ENCODE data around the gene LAMA4.
A peak's percentile ranks its signal among the peaks of the same experiment; 100 is the strongest.

LAMA4 gene

DNA sequence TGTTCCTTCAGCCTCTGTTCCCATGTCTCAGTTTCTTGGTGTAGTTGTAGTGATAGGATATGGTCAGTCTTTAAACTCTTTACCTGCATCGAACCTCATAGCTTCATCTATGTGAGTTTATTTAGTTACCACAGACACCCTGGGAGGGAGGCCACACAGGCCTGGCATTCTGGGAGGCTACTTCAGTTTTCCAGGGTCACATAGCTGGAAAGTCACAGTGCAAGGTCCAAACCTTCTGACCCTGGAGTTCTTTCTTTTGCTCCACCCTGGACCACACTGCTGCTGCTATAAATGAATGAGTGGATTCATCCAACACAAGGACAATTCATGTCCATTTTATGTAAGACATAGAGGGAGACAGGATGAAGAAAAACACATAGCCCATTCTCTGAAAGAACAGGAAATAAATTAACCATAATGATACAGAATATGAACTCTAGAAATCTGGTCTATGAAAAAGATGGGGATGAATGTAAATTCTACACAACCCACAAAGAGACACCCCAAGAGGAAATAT, 60.8 kb downstream of the LAMA4 start:
- DNase-seq (ENCODE audit: low read depth in 1 of 2, low spot score in 1 of 2): no peak

DNA sequence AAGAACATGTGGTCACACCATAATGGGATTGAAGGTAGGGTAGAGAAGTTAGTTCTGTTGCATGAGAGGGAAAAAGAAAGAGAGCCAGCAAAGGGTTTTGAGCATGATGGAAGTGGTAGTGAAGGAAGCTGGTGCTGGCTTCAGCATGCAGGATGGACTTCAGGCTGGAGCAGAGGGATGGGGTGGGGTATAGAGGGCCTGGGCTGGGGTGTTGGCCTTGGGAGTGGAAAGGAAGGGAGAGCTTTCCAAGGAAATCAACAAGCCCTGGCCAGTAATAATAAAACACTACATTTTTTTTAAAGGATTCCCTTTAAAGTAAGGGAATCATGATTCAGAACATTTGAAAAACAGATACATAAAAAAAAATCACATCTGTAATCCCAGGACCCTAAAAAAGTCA, 61.2 kb downstream of the LAMA4 start:
- no peak for DNase-seq (ENCODE audit: low read depth in 1 of 2, low spot score in 1 of 2)

- DNase-seq (ENCODE audit: low read depth in 1 of 2, low spot score in 1 of 2): no peak
Observed at GRCh38 chr6:112191509-112192020, 62.8 kb downstream of the LAMA4 start.

DNA sequence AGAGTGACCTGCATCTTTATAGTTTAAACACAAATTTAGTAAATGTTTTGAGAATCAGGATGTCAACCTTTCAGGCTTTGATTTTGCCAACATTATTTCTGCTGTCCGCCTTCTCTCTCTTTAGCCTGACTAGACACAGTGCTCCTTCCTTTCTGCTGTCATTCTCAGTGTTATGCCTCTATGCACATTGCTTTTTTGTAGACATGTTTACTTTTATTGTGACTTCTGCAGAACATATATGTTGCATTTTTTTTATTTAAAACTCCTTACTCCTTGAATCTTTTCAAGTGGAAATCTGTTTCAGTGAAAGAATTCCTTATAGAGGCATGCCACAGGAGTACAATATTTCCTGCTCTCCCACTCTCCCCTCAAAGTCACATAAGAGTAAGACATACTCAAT, 64.2 kb downstream of the LAMA4 start:
- DNase-seq (ENCODE audit: low read depth in 1 of 2, low spot score in 1 of 2): no peak

DNA sequence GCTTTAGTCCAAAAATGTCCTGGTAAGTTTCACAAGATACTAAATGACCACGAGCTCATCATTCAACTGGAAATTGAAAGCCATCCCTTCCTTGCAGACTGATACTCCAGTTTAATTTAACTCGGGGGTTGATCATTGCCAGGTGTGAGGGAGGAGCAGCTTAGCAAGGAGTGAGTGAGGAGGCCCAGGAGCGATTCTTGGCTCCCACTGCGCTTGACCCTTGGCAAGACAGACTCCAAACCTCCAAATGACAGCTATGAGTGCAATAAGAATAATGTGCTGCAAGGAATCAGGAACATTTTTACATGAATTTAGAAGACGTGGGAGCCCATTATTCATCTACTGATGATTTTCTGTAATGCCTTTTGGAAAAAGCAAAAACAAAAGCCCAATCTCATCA, 64.9 kb downstream of the LAMA4 start:
- no peak for DNase-seq (ENCODE audit: low read depth in 1 of 2, low spot score in 1 of 2)

GRCh38 chr6:112188906-112189305, 65.5 kb downstream of the LAMA4 start:
- no peak for DNase-seq (ENCODE audit: low read depth in 1 of 2, low spot score in 1 of 2)

DNA sequence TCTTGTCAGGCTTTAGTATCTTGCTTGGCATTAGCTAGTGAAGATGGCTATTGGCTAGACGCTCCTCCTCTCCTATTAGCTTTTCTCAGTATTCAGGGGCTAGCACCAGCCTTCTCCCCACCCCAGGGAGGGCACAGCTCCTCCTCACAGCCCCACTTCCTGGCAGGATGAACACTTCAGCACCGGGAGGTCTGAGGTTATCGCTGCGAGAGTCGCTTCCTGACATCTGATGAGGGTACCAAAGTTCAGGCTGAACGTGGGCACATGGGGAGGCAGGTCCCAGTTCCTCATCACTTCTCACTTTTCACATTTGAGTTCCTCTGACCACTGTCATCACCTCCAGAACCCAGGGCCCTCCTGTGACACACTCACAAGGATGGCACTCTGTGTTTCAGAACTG, 66.6 kb downstream of the LAMA4 start:
- DNase-seq (ENCODE audit: low read depth in 1 of 2, low spot score in 1 of 2): no peak

DNA sequence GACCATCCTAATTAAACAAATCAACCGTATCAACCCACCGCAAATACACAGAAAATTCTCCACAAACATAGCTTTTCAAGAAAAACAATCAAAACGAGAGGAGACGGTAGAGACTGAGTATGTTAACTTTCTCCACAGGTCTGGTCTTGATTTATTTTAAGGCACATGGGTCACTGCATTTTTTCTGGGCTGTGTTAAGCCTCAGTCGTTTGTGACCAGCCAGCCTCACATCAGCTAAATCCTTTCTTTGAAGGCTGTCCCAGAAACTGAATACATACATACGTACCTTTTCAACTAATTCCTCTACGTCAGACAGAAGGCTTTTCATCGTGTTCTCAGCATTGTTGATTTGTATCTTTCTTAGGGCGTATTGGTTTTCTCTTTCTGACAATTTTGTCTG, 69.4 kb downstream of the LAMA4 start:
- no peak for DNase-seq (ENCODE audit: low read depth in 1 of 2, low spot score in 1 of 2)

DNA sequence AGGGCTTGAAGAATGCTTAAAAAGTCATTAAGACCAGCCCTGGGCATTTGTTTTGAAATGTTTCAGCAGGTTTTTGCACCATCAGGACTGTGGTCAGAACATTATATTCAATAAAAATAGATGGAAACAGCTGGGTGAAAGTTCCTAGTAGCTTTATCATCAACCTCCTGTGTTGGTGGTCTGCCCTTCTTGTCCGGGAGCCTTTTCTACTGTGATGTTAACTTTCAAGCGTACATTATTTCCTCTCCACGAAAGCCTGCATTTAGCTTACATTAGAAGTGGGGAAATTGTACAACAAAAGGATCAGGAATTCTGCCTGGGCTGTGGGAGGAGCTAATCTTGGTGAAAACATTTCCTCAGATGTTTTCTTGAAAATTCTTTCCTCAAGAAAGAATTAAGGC, 71.1 kb downstream of the LAMA4 start:
- DNase-seq (ENCODE audit: low read depth in 1 of 2, low spot score in 1 of 2): no peak

DNA sequence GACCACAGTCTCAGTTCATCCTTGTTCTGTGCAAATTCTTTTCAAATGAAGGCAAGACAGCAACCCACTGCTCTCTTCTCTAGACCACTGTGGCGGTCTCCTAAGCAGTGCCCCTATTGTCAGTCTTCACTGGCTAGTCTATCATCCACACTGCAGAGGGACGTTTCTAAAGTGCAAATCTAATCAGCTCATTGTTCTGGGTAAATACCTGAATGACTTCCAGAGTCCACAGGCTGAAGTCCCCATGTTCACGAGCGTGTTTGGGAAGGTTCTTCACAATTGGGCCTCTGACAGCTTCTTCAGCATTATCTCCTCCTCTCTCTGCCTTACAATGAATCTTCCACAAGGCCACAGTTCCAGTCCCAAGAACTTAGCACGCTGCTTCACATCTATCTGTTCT, 73.2 kb downstream of the LAMA4 start:
- DNase-seq (ENCODE audit: low read depth in 1 of 2, low spot score in 1 of 2): no peak

DNA sequence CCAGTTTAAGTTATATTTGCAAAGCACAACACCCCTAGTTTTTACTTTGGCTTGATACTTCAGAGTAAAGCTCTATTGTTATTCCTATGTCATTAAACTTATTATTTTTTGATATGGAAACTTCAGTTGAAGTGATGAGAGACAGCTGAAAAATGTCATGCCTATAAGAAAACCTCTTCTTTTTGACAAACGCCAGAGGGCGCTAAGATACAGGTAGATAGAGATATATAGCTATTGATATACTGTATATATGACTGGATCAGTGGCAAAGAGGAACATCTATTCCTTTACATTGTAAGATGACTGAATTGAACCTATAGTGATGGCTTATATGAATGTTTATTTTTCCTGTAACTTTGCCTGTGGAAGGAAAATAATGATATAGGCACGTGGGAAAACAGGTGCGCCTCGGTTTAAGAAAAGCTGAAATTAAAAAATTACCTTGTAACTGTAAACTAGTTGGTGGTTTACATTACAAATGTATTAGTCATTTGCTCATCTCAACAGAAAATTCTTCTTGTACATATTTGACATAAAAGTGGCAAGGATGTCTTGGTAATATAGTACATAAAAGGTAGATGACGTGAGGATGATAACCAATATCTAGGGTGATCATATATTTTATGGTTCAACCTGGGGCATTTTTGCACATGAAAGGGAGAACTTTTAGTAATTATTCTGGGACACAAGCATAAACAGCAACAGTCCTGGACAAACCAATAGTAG, 74.1 kb downstream of the LAMA4 start:
- peak in 1 of 2 donors; percentile 57 for DNase-seq (ENCODE audit: low read depth in 1 of 2, low spot score in 1 of 2)

DNA sequence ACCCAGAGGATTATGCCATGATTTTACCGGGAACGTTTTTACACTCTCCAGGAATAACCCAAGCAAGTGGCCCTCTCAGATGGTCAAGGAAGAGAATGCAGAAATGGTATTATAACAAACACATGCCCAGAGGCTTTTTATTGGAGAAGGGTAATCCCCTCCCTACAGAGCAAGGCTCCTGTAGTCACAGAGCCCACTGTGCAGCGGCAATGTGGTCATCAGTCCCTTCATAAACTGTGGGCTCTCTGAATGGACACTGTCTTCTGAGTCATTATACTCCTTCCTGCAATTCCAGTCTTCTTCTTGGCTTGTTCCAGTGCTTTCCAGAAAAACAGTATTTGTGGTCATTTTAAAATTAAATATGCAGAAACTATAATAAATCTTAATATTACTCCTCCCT, 74.7 kb downstream of the LAMA4 start:
- DNase-seq (ENCODE audit: low read depth in 1 of 2, low spot score in 1 of 2): no peak

GRCh38 chr6:112178846-112179245, 75.5 kb downstream of the LAMA4 start:
- DNase-seq (ENCODE audit: low read depth in 1 of 2, low spot score in 1 of 2): no peak

DNA sequence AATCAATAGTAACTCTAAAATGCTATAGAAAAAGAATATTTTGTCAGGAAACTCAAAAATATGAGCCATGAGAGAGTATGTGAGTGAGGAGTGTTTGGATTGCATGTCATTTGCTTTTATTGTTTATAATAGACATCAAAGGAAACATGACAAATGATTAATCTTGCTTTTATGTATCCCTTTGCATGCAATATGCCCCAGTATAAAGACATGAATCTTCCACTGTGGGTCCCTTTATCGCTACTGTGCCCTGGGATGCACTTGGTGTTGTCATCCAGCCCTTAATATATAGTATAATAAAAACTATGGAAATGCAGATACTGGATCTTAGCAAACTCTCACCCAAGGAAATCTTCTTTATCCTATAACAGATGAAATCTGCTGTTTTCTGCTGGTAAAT, 77.3 kb downstream of the LAMA4 start:
- no peak for DNase-seq (ENCODE audit: low read depth in 1 of 2, low spot score in 1 of 2)

DNA sequence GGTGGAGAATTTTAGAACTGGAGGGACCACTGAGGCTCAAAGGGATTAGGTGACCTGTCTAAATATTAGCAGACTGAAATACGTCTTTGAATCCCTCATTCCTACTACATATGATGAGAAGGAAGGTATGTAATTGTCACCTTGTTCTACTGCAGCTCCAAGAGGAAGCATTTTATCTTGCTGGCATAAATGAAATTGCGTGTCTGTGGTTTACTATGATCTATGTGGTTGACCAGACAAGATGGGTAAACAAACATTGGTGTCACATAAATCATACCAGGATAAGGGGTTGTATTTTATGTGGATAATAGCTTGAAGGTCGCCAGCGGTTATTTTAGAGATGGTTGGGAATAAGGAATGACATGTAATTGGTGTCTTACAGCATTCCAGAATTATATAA, 78.2 kb downstream of the LAMA4 start:
- DNase-seq (ENCODE audit: low read depth in 1 of 2, low spot score in 1 of 2): no peak

- DNase-seq (ENCODE audit: low read depth in 1 of 2, low spot score in 1 of 2): no peak
Observed at GRCh38 chr6:112173221-112173804, 81.1 kb downstream of the LAMA4 start.

DNA sequence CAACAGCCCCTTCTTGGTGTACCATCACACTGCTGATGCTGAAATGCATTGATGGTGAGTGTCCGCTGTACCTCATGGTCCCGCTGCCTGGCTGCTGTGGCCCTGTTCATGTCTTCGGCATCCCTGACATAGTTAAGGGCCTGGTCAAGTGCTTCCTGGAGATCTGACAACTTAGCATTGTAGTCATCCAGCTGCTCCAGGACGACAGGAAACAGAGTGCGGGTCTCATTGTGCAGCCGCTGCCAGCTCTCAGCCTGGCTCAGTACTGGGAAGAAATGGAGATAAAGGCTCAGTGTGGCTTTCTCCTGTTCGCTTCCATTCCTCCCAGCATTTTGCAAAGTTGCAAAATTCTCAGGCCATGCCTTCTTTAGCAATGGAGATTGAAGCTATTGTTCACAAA, 81.8 kb downstream of the LAMA4 start:
- no peak for DNase-seq (ENCODE audit: low read depth in 1 of 2, low spot score in 1 of 2)

DNA sequence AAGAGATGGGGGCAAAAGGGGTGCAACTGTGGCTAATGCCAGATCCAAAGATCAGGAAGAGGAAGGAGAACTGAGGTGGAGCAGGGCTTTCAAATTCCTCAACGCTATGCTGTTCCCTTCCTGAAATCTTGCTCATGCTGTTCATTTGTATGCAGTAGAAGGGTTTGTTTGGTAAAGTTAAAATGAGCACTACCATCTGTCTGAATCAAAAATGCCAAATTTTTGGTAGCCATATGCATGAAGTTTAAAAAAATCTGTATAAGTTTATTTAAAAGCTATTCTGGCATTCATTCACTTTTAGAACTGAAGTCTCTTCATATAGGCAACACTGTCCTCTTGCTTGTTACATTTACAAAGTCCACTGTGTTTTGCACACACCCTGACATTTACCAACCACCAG, 84.8 kb downstream of the LAMA4 start:
- DNase-seq (ENCODE audit: low read depth in 1 of 2, low spot score in 1 of 2): no peak

- DNase-seq (ENCODE audit: low read depth in 1 of 2, low spot score in 1 of 2): peak; percentile 67 to 71
Observed at GRCh38 chr6:112163295-112164257, 90.8 kb downstream of the LAMA4 start.

- DNase-seq (ENCODE audit: low read depth in 1 of 2, low spot score in 1 of 2): no peak
Observed at GRCh38 chr6:112160745-112161144, 93.6 kb downstream of the LAMA4 start.

- no peak for DNase-seq (ENCODE audit: low read depth in 1 of 2, low spot score in 1 of 2)
Observed at GRCh38 chr6:112156668-112157067, 97.7 kb downstream of the LAMA4 start.

GRCh38 chr6:112155886-112156285, 98.5 kb downstream of the LAMA4 start:
- DNase-seq (ENCODE audit: low read depth in 1 of 2, low spot score in 1 of 2): no peak
